Mucosa of rectum (tissue), 2 donors: Measurements from ENCODE around the gene TGM5.

Experiments used
- H3K27ac ChIP-seq, 2 donors: one replicate each; pipeline ENCODE4 v1.7.0; 2013; ENCODE audit warnings: inconsistent platforms in 2 of 2, low read depth in 2 of 2, low read length in 2 of 2
- H3K27me3 ChIP-seq, 2 donors: one replicate each; pipeline ENCODE4 v1.7.0; 2013; ENCODE audit warnings: low read length in 2 of 2; ENCODE audit not compliant: control insufficient read depth in 2 of 2, insufficient read depth in 2 of 2
- H3K36me3 ChIP-seq, 2 donors: one replicate each; pipeline ENCODE4 v1.7.0; 2013; ENCODE audit warnings: low read length in 2 of 2; ENCODE audit not compliant: control insufficient read depth in 2 of 2, insufficient read depth in 2 of 2
- H3K4me1 ChIP-seq, 2 donors: one replicate each; pipeline ENCODE4 v1.7.0; 2013; ENCODE audit warnings: low read length in 2 of 2, mild to moderate bottlenecking in 1 of 2; ENCODE audit not compliant: control insufficient read depth in 2 of 2, insufficient read depth in 2 of 2
- H3K4me3 ChIP-seq, 2 donors: one replicate each; pipeline ENCODE4 v1.7.0; 2013; ENCODE audit warnings: low read length in 2 of 2
- H3K9ac ChIP-seq, 2 donors: one replicate each; pipeline ENCODE4 v1.7.0; 2013; ENCODE audit warnings: low read length in 2 of 2, low read depth in 1 of 2, mild to moderate bottlenecking in 1 of 2
- H3K9me3 ChIP-seq, 2 donors: one replicate each; pipeline ENCODE4 v1.7.0; 2013; ENCODE audit warnings: low read length in 2 of 2; ENCODE audit not compliant: control insufficient read depth in 2 of 2
- donor health status: healthy.
- donor health status: Normal muscosa, but diverticular disease.

TGM5 gene

DNA sequence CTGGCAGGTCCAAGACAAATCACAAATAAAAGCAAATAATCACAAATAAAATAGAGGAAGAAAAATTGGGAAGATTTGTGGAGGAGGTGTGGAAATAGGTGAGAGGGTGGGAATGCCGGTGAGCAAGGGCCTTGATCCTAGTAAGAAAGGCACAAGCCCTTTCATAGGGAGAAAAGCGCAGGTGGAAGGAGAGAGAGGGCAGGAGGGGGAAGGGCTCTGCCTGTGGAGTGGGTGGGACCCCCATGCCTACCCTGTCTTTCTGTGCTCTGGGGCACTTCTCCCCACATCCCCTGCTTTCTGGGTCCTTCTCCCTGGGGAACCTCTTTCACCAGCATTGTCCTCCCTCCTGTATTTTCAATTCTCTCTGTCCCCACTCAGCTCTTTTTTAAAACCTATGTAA, 711 bp upstream of the TGM5 start:
- Histone ChIP-seq H3K27ac (no peak overlapping the region), H3K36me3 (no peaks in the 10 kb centered on the region), H3K9me3 (no peaks in the 10 kb centered on the region), H3K4me1 (no peaks in the 10 kb centered on the region), H3K4me3 (no peak overlapping the region), H3K9ac (no peak overlapping the region), H3K27me3 (peaks cover 0 to 5% of the 10 kb centered on the region in 2 donors)

DNA sequence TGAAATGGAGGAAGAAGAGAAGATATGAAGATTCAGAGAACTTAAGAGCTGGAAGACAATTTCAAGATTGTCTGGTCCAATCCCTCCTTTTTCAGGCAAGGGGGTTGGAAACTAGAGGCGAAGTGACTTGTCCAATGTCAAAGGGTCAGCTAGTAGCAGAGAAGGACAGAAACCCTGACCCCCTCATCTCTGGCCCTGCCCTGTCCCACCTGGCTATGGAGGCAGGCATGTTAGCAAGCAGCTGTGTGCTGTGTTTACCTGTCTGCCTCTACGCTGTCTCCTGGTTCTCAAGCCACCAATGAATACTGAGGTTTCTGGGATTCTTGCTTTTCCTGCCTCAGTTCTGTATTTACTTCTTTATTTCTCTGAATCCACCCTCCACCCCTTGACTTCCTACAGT, 342 bp downstream of the TGM5 start:
- H3K4me1 ChIP-seq: no peaks in the 10 kb centered on the region
- H3K27me3 ChIP-seq: peaks cover 0 to 5% of the 10 kb centered on the region in 2 donors
- no peaks in the 10 kb centered on the region for H3K9me3 ChIP-seq
- H3K4me3 ChIP-seq: no peak overlapping the region
- H3K36me3 ChIP-seq: no peaks in the 10 kb centered on the region
- H3K9ac ChIP-seq: no peak overlapping the region
- no peak overlapping the region for H3K27ac ChIP-seq

DNA sequence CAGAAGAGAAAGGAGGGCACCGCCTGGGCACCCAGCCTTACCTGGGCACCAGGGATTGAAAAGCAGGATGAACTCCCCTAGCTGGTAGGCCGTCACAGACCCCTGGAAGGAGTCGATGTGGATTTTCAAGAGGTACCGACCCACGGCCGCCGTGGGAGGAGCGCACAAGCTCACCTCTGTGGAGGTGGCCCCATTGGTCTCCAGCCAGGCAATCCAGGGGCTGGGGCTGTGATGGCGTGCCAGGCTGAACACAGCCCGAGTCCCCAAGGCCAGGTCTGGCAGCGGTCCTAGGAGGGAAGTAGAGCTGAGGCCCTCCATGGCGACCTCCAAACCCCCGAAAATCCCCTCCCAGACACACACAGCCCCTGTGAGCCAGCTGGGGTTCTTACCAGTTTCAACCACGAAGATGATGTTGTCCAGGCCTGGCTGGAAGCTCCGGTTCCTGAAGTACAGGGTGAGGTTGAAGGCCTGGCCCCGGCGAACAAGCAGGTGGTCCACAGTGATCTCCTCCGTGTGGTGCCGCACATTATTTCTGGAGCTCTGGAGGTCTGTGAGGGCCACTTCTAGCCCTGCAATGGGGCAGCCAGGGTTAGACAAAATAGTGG, 6.6 kb downstream of the TGM5 start:
- Histone ChIP-seq H3K9ac (no peak overlapping the region), H3K27ac (no peak overlapping the region), H3K36me3 (no peaks in the 10 kb centered on the region), H3K4me1 (no peaks in the 10 kb centered on the region), H3K4me3 (no peak overlapping the region), H3K27me3 (peaks cover 0 to 2% of the 10 kb centered on the region in 2 donors), H3K9me3 (no peaks in the 10 kb centered on the region)

DNA sequence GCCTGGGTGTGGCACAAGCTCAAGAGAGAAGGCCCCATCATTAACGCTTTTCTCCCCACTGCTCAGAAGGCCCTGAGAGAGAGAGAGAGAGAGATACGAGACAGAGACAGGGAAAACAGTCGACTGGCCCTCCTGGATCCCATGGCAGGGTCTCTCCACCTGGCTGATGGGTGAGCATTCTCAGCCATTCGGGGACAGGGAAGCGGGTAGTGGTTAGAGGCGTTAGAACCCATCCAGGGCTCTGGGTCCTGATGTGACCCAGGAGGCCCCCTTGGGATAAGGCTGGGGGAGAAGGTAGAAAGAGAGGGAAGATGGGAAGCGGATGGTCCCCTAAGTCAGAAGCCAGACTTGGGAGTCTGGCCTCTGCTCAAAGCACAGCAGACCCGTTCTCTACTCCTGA, 7.9 kb downstream of the TGM5 start:
- no peak overlapping the region for H3K27ac ChIP-seq
- no peaks in the 10 kb centered on the region for H3K36me3 ChIP-seq
- no peak overlapping the region for H3K4me3 ChIP-seq
- H3K4me1 ChIP-seq: no peaks in the 10 kb centered on the region
- H3K9me3 ChIP-seq: no peaks in the 10 kb centered on the region
- no peak overlapping the region for H3K9ac ChIP-seq
- H3K27me3 ChIP-seq: peaks cover 0 to 2% of the 10 kb centered on the region in 2 donors

DNA sequence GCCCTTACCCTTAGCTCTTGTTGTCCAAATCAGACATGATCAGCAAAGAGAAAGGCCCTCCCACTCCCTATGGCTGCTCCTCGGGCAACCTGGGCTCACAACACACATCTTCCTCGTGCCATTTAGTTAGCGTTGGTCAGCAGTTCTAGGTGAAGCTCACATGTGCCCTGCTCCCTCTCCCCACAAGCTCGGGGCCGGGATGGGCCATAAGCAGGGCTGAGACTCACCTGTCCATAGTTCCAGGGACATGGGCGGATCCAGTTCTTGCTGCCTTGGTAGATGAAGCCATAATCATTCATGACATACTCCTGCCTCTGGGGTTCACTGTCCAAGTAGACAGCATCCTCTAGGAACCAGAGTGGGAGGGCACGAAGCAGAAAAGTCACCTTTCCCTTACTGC, 10.4 kb downstream of the TGM5 start:
- no peaks in the 10 kb centered on the region for H3K9me3 ChIP-seq
- no peaks in the 10 kb centered on the region for H3K36me3 ChIP-seq
- no peak overlapping the region for H3K27ac ChIP-seq
- peaks cover 0 to 2% of the 10 kb centered on the region in 2 donors for H3K27me3 ChIP-seq
- H3K9ac ChIP-seq: no peak overlapping the region
- no peak overlapping the region for H3K4me3 ChIP-seq
- H3K4me1 ChIP-seq: no peaks in the 10 kb centered on the region

DNA sequence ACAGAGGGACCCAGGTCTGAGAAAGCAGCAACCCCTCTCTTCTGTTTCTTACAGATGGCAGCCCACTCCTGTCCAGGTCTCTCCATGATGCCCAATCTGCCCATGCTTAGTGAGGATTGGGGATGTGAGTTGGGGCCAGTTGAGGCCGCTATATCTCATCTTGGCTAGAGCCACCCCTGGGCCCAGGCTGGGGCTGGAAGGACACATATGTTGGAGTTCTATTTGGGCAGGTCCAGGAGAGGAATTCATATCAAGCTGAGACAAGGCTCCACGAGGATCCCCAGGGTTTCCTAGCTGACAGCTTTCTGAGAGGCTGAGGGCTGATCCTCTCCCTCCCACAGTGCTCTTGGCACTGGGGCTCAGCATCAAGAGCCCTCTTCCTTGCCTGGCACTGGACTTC, 11.4 kb downstream of the TGM5 start:
- H3K36me3 ChIP-seq: no peaks in the 10 kb centered on the region
- no peak overlapping the region for H3K9ac ChIP-seq
- H3K4me3 ChIP-seq: no peak overlapping the region
- H3K27me3 ChIP-seq: peaks cover 0 to 2% of the 10 kb centered on the region in 2 donors
- no peaks in the 10 kb centered on the region for H3K4me1 ChIP-seq
- H3K9me3 ChIP-seq: no peaks in the 10 kb centered on the region
- H3K27ac ChIP-seq: no peak overlapping the region

DNA sequence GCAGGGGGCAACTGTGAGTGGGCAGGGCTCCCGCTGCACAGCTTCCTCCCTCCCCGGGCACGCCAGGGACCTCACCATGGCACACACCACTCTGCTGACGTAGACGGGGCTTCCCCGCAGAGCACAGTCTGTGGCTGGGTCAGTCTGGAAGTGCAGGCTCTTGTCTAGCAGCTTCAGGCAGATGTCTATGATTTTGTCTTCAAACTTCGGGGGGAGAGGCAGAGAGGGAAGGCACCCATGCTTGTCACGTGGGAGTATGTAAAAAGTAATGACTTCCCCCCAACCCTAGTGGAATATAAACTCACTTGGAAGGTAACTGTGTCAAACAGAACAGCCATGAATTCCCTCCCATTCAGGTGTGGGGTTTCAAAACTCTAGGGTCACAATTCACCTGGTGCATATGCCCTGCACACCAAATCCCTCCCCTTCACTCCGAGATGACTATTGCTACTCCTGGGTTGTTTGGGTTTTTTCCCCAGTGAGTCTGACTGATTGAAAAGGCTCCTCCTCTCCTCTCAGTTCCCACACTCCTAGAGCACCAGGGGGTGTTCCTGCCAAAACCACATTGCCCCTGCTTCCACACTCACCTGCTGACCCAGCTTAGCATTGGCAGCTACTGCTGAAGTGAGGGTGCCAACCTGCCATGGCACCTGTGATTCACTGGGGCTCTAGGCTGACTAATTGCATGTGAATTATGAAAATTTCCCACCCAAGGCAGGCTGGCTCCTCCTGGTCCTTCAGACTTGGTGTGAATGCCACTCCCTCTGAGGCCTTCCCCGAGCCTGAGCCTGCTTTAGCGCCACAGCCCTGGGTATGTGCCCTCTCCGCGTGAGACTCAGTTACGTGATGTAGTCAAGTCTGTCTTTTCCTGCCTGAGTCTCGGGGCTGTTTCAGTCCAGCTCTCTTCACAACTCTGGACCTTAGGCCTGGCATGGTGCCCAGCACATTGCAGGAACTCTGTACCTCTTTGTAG, 13.0 kb downstream of the TGM5 start:
- H3K27me3 ChIP-seq: peaks cover 0 to 2% of the 10 kb centered on the region in 2 donors
- H3K36me3 ChIP-seq: no peaks in the 10 kb centered on the region
- H3K27ac ChIP-seq: no peak overlapping the region
- H3K9ac ChIP-seq: no peak overlapping the region
- H3K4me3 ChIP-seq: no peak overlapping the region
- H3K4me1 ChIP-seq: no peaks in the 10 kb centered on the region
- no peaks in the 10 kb centered on the region for H3K9me3 ChIP-seq

DNA sequence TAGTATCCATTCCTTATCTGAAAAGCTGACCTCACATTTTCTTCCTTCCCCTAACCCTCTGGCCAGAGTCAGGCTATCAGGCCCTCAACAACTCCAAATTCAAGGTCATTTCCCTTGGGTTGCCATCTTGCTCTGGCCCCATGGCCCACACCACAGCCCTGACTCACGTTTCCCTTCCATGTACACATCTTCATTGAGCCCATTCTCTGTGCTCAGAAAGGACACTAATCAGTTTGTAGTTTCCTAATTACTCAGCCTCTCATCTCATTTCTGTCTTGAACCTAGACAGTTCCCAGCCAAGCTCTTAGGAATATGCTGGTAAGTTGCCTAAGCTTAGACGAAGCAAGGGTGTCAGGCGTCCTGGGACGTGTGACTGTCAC, 14.9 kb downstream of the TGM5 start:
- Histone ChIP-seq H3K4me1 (no peaks in the 10 kb centered on the region), H3K9me3 (no peaks in the 10 kb centered on the region), H3K9ac (no peak overlapping the region), H3K36me3 (no peaks in the 10 kb centered on the region), H3K27me3 (peaks cover 0 to 2% of the 10 kb centered on the region in 2 donors), H3K27ac (no peak overlapping the region), H3K4me3 (no peak overlapping the region)

DNA sequence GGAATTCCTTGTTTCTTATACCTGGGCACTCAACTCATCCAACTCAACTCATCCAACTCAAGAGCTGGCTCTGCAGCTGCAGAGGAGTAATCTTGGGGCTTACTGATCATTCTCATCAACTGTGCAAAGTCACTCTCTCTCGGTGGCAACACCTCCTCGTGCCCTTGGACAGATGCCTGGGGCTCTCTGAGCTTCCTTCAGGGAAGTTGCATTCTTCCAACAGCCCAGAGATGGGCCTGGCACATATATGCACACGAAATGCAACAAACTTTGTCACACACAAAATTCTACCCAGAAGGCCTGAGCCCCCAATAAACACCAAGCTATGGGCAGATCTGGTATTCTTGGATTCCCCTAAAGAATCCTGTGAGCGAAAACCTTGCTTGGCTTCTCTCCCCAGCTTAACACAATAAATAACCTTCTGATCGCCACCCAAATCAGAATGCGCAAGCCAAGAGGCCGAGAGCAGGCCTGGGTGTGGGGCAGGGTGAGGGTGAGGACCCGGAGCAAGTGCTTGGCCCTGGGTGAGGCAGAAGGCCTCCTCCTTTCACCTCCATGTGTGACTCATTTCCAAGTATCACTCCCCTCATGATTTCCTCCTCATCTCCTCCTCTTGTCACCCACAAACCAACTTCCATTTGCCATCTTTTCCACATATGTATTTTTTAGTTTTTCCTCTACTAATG, 15.4 kb downstream of the TGM5 start:
- H3K9ac ChIP-seq: no peak overlapping the region
- H3K4me3 ChIP-seq: no peak overlapping the region
- peaks cover 0 to 2% of the 10 kb centered on the region in 2 donors for H3K27me3 ChIP-seq
- H3K27ac ChIP-seq: no peak overlapping the region
- H3K9me3 ChIP-seq: no peaks in the 10 kb centered on the region
- no peaks in the 10 kb centered on the region for H3K36me3 ChIP-seq
- H3K4me1 ChIP-seq: no peaks in the 10 kb centered on the region

DNA sequence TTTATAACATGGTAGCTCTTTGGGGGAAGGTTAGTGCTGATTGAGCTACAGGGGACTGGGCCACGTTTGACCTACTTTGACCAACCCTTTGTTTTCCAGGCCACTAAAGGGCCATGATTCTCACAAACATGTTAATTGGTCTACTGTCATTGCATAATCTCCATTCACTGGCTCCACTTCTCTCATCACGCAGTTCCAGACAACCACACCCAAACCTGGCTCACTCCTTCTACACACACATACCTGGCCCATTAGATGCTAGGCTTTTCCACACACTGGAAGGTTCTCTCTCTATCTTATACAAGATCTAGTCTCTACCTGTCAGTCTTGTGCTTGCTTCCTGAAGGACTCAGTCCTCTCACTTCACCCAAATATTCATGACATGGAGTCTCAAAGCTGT, 15.9 kb downstream of the TGM5 start:
- Histone ChIP-seq H3K4me1 (no peaks in the 10 kb centered on the region), H3K4me3 (no peak overlapping the region), H3K9me3 (no peaks in the 10 kb centered on the region), H3K36me3 (no peaks in the 10 kb centered on the region), H3K27me3 (no peaks in the 10 kb centered on the region), H3K27ac (no peak overlapping the region), H3K9ac (no peak overlapping the region)
